Fibroblast of skin of scalp (primary cell): Measurements from ENCODE around the gene AZU1.
"Not testable (repeated sequence)": the region's sequence is repeated elsewhere in the genome, so short reads cannot be mapped to it uniquely, and the experiment has no call there.

Experiments
- DNase-seq: peaks from one replicate; pipeline ENCODE4 v3.0.0-alpha.2; 2013

Gene AZU1

GRCh38 chr19:873561-874041 is 46.0 kb downstream of the AZU1 start:
- no peak for DNase-seq

GRCh38 chr19:875265-875879 is 47.7 kb downstream of the AZU1 start:
- no peak for DNase-seq

GRCh38 chr19:876089-876488 is 48.5 kb downstream of the AZU1 start:
- DNase-seq, result no peak

- DNase-seq, result no peak
Measured at GRCh38 chr19:876780-877314, 49.2 kb downstream of the AZU1 start.

- not testable (repeated sequence) for DNase-seq
Measured at GRCh38 chr19:877992-878660, 50.5 kb downstream of the AZU1 start.

- DNase-seq, result not testable (repeated sequence)
Measured at GRCh38 chr19:878751-879561, 51.3 kb downstream of the AZU1 start.

GRCh38 chr19:879711-880438 is 52.2 kb downstream of the AZU1 start:
- no peak for DNase-seq
